ENCODE data around the gene SYTL2.
"Not testable (repeated sequence)": the region's sequence is repeated elsewhere in the genome, so short reads cannot be mapped to it uniquely, and the experiment has no call there.

Gene SYTL2

DNA sequence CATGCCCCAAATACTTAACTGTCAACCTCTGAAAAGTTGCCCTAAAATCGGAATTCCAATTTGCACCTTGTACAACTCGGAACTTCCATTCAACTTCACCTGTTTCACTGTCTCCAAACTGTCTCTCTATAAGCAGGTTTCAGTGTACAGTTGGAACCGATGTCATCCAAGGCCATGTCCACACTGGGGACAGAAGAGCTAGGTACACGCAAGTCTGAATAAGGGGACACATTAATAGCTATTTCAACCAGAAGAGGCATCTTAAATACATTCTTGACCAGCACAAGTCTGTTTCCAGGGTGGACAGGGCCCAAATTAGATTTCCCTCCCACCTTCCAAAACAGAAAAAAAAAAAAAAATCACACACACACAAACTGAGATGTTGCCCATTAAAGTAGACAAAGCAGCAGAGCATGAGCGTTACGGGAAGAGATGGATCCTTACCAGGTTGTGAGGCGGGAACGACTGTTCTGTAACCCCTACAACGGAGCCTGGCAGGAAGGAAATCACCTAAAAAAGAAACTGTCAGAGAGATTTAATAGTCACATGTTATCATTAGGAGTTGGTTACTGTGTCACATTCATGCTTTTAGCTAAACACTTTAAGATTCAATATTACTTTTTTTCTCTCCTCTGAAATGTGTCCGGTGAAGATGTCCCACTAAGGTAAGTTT lies 147.7 kb downstream of the SYTL2 start:
- Histone ChIP-seq H3K9me3 (ENCODE audit: control insufficient read depth, low read length) (no peaks in the 10 kb centered on the region), H3K36me3 (ENCODE audit: control insufficient read depth, insufficient read depth, low read length) (peaks cover 14% of the 10 kb centered on the region), H3K27ac (ENCODE audit: insufficient read depth, low read length, poor library complexity, severe bottlenecking) (peak overlapping the region; percentile 97), H3K27me3 (replicated peaks; ENCODE audit: control insufficient read depth, insufficient read depth, low read length, poor library complexity, severe bottlenecking) (no peaks in the 10 kb centered on the region), H3K4me3 (ENCODE audit: insufficient read depth, low read depth, low read length, poor library complexity, severe bottlenecking) (peak overlapping the region; percentile 92), H3K4me1 (ENCODE audit: control insufficient read depth, insufficient read depth, low read length, poor library complexity, severe bottlenecking) (peaks cover 12% of the 10 kb centered on the region)
- DNase-seq = no peak

DNA sequence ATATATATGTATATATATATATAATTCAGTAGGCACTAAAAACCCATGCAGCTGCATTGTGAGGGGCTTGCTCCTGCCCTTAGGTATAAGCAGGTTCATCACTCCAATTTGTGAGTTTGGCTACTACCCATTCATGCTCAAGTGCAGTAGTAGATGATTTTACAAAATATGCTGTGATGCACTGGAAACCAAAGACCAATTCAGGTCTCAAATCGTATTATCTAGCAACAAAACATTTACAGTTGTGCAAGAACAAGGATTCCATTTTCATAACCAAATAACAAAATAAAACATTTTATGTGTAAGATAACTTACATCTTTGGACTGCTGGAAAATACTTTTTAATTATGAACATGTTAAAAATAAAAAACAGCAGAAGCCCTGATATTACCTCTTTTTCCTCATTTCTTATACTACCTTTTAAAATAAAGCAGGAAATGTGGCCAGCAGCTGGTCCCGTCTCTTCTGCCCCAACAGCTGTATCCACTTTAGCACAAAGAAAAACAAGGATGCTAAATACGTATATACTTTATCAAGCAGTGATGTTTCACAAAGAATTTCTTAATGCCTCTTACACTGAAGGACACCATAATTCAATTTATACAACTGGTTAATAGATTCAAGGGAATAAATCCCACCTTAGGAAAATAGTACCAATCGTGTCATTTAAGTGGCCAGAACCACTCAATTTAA lies 148.8 kb downstream of the SYTL2 start:
- no peak for DNase-seq
- peaks cover 23% of the 10 kb centered on the region for H3K36me3 ChIP-seq (ENCODE audit: control insufficient read depth, insufficient read depth, low read length)
- no peaks in the 10 kb centered on the region for H3K9me3 ChIP-seq (ENCODE audit: control insufficient read depth, low read length)
- peaks cover 12% of the 10 kb centered on the region for H3K4me1 ChIP-seq (ENCODE audit: control insufficient read depth, insufficient read depth, low read length, poor library complexity, severe bottlenecking)
- H3K27me3 ChIP-seq (replicated peaks; ENCODE audit: control insufficient read depth, insufficient read depth, low read length, poor library complexity, severe bottlenecking) = no peaks in the 10 kb centered on the region
- peak overlapping the region; percentile 21 for H3K4me3 ChIP-seq (ENCODE audit: insufficient read depth, low read depth, low read length, poor library complexity, severe bottlenecking)
- no peak overlapping the region for H3K27ac ChIP-seq (ENCODE audit: insufficient read depth, low read length, poor library complexity, severe bottlenecking)

DNA sequence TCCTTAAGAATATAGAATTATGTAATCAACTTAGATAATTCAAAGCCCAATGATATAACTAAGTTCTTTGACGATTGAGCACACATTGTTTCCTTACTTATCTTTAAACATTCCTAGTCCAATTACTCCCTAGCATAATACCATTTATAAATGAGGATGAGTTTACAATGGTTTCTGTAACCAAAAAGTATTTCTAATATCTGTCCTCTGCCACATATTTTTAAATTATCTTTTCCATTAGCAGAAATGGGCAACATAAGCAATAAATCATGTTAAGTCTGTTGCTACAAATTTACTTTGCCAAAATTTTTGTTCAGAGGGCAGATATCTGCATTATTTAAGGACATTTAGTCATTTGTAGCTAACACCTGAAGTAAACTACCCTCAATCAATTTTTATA lies 152.8 kb downstream of the SYTL2 start:
- H3K27me3 ChIP-seq (replicated peaks; ENCODE audit: control insufficient read depth, insufficient read depth, low read length, poor library complexity, severe bottlenecking) = no peaks in the 10 kb centered on the region
- H3K4me1 ChIP-seq (ENCODE audit: control insufficient read depth, insufficient read depth, low read length, poor library complexity, severe bottlenecking) = peaks cover 10% of the 10 kb centered on the region
- H3K36me3 ChIP-seq (ENCODE audit: control insufficient read depth, insufficient read depth, low read length) = peaks cover 39% of the 10 kb centered on the region
- no peaks in the 10 kb centered on the region for H3K9me3 ChIP-seq (ENCODE audit: control insufficient read depth, low read length)
- no peak for DNase-seq
- H3K27ac ChIP-seq (ENCODE audit: insufficient read depth, low read length, poor library complexity, severe bottlenecking) = no peak overlapping the region
- no peak overlapping the region for H3K4me3 ChIP-seq (ENCODE audit: insufficient read depth, low read depth, low read length, poor library complexity, severe bottlenecking)

DNA sequence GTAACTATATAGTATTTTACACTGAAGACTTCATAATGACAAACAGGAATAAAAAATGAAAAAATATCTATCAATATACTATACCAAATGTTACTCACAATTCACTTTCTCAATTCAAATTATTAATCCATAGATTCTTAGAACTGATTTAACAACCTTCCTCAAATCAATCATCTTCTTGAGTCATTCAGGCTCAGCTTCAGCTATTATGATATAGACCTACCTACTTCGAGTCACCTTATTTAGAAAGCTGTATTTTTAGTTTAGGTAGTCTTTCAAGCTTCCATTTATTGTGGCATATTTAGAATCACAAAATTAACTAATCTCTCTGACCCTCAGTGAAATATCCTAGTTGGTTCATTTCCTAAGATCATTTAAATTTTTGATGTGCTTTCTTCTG lies 154.2 kb downstream of the SYTL2 start:
- Histone ChIP-seq H3K36me3 (ENCODE audit: control insufficient read depth, insufficient read depth, low read length) (peaks cover 39% of the 10 kb centered on the region), H3K4me3 (ENCODE audit: insufficient read depth, low read depth, low read length, poor library complexity, severe bottlenecking) (no peak overlapping the region), H3K27me3 (replicated peaks; ENCODE audit: control insufficient read depth, insufficient read depth, low read length, poor library complexity, severe bottlenecking) (no peaks in the 10 kb centered on the region), H3K4me1 (ENCODE audit: control insufficient read depth, insufficient read depth, low read length, poor library complexity, severe bottlenecking) (peaks cover 7% of the 10 kb centered on the region), H3K9me3 (ENCODE audit: control insufficient read depth, low read length) (no peaks in the 10 kb centered on the region), H3K27ac (ENCODE audit: insufficient read depth, low read length, poor library complexity, severe bottlenecking) (no peak overlapping the region)
- DNase-seq = no peak

DNA sequence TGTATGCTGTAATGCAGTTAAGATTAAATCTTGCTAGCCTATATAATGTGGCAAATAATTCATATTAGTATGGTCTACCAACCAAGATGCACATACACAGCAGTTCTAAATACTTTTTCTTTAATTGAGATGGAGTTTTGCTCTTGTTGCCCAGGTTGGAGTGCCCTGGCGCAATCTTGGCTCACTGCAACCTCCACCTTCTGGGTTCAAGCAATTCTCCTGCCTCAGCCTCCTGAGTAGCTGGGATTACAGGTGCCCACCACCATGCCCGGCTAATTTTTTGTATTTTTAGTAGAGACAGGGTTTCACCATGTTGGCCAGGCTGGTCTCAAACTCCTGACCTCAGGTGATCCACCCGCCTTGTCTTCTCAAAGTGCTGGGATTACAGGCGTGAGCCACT lies 156.6 kb downstream of the SYTL2 start:
- not testable (repeated sequence) for H3K4me1 ChIP-seq (ENCODE audit: control insufficient read depth, insufficient read depth, low read length, poor library complexity, severe bottlenecking); DNase-seq; H3K4me3 ChIP-seq (ENCODE audit: insufficient read depth, low read depth, low read length, poor library complexity, severe bottlenecking); H3K27me3 ChIP-seq (replicated peaks; ENCODE audit: control insufficient read depth, insufficient read depth, low read length, poor library complexity, severe bottlenecking); H3K27ac ChIP-seq (ENCODE audit: insufficient read depth, low read length, poor library complexity, severe bottlenecking); H3K9me3 ChIP-seq (ENCODE audit: control insufficient read depth, low read length)
- peaks cover 38% of the 10 kb centered on the region for H3K36me3 ChIP-seq (ENCODE audit: control insufficient read depth, insufficient read depth, low read length)

DNA sequence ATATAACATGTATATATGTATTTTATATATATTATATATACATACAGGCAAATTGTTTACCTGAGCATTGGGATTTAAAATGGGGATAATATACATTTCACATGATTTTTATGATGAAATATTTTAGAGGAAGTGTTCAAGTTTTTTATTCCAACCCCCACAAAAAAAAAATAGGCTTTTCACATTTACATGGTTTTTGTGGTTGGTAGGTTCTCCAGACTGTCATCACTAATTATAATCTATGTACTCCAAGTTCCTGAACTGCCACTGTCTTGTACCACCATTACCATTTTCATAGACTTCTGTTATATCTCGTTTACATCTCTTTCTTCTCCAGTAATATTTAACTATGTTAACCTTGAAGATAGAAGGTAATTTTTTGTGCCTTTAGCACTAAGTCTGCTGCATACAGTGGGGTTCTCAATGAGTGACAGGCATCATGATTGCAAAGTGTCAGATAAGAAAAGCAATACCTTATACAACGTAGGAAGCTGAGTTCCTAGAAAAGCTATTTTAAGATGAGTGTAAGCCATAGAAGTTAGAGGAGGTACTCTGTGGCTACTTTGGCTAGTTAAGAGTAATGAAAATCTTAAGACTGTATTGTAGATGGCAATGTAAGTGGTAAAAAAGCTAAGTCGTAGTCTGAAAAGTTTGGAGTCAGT lies 158.0 kb downstream of the SYTL2 start:
- no peaks in the 10 kb centered on the region for H3K9me3 ChIP-seq (ENCODE audit: control insufficient read depth, low read length)
- no peak for DNase-seq
- no peaks in the 10 kb centered on the region for H3K4me1 ChIP-seq (ENCODE audit: control insufficient read depth, insufficient read depth, low read length, poor library complexity, severe bottlenecking)
- peaks cover 29% of the 10 kb centered on the region for H3K36me3 ChIP-seq (ENCODE audit: control insufficient read depth, insufficient read depth, low read length)
- H3K27me3 ChIP-seq (replicated peaks; ENCODE audit: control insufficient read depth, insufficient read depth, low read length, poor library complexity, severe bottlenecking) = no peaks in the 10 kb centered on the region
- H3K27ac ChIP-seq (ENCODE audit: insufficient read depth, low read length, poor library complexity, severe bottlenecking) = no peak overlapping the region
- H3K4me3 ChIP-seq (ENCODE audit: insufficient read depth, low read depth, low read length, poor library complexity, severe bottlenecking) = no peak overlapping the region

DNA sequence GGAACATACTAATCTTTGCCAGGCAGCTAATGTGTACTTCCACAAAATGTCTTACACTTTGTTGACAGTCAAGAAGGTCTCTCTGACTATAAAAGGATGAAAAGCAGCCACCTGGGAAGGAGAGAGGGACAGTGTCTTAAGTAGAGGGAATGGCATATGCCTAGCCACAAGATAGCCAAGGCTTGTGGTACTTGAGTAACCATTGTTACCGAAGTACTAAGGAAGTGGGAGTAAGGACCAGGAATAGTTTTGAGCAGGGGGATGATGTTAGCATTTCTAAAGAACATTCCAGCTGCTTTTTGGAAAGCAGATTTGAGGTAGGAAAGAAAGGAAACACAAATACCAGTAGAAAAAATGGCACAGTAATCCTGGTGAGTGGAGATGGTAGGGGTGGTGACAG lies 159.8 kb downstream of the SYTL2 start:
- no peak overlapping the region for H3K27ac ChIP-seq (ENCODE audit: insufficient read depth, low read length, poor library complexity, severe bottlenecking)
- no peak for DNase-seq
- H3K4me3 ChIP-seq (ENCODE audit: insufficient read depth, low read depth, low read length, poor library complexity, severe bottlenecking) = no peak overlapping the region
- no peaks in the 10 kb centered on the region for H3K27me3 ChIP-seq (replicated peaks; ENCODE audit: control insufficient read depth, insufficient read depth, low read length, poor library complexity, severe bottlenecking)
- no peaks in the 10 kb centered on the region for H3K4me1 ChIP-seq (ENCODE audit: control insufficient read depth, insufficient read depth, low read length, poor library complexity, severe bottlenecking)
- no peaks in the 10 kb centered on the region for H3K9me3 ChIP-seq (ENCODE audit: control insufficient read depth, low read length)
- peaks cover 17% of the 10 kb centered on the region for H3K36me3 ChIP-seq (ENCODE audit: control insufficient read depth, insufficient read depth, low read length)

DNA sequence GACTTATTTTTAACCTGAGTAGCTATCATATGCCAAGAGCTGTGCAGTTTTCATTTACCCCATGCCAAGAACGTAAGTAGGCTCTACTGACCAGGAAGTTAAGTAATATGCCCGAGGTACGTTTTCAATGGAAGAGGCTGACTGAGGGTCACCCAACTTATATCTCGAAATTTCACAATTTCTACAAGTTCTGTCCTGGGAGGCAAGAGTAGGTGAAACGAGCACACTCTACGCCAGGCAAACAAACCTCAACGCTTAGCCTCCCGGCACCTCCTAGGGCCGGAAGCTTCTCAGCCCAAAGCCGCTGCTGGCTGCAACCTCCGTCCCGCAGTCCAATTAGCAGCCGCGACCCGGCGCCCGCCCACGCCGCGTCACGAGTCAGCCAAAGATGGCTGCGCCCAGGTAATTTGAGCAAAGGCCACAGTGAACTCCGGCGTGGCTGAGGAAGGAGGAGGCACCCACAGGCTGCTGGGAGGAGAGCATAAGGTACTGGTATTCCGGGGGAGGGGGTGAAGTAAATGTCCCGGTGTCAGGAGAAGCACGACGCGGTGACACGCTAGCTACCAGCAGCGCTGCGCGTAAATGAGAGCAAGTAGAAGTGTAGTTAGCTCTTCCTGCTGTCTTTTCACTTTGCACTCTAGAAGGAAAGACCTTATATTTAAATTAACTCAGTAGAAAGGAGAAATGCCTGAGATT lies 163.2 kb downstream of the SYTL2 start, which contains the start of gene TMEM126A:
Gene TMEM126A, plus strand, starts transcription at position 364 of the 696 bp plus-strand sequence. CDS start 2,289 bp downstream, outside the sequence.
- Histone ChIP-seq H3K27me3 (replicated peaks; ENCODE audit: control insufficient read depth, insufficient read depth, low read length, poor library complexity, severe bottlenecking) (no peaks in the 10 kb centered on the region), H3K9me3 (ENCODE audit: control insufficient read depth, low read length) (no peaks in the 10 kb centered on the region), H3K27ac (ENCODE audit: insufficient read depth, low read length, poor library complexity, severe bottlenecking) (peak within 1 kb of the TSS; percentile 72), H3K4me3 (ENCODE audit: insufficient read depth, low read depth, low read length, poor library complexity, severe bottlenecking) (peak within 1 kb of the TSS; percentile 54), H3K36me3 (ENCODE audit: control insufficient read depth, insufficient read depth, low read length) (peaks cover 7% of the 10 kb centered on the region), H3K4me1 (ENCODE audit: control insufficient read depth, insufficient read depth, low read length, poor library complexity, severe bottlenecking) (no peaks in the 10 kb centered on the region)
- peak; percentile 81 to 85 (median 85) for DNase-seq

DNA sequence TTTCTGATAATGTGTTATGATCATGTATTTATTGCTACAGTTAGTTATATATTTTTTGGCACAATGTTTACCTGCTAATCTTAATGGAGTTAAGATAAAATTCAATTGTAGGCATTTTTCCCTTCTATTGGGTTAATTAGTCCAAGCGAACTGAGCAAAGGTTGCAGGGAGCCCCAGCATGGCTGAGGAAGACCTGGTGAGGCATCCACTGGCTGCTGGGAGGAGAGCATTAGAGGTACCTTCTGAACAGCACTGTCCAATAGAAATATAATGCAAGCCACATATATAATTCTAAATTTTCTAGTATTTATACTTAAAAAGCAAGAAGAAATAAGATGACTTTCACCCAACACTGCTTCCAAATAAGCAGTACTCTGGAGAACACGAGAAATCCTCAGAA lies 163.9 kb downstream of the SYTL2 start:
- Histone ChIP-seq H3K27ac (ENCODE audit: insufficient read depth, low read length, poor library complexity, severe bottlenecking) (peak overlapping the region; percentile 72), H3K9me3 (ENCODE audit: control insufficient read depth, low read length) (no peaks in the 10 kb centered on the region), H3K4me3 (ENCODE audit: insufficient read depth, low read depth, low read length, poor library complexity, severe bottlenecking) (peak overlapping the region; percentile 54), H3K27me3 (replicated peaks; ENCODE audit: control insufficient read depth, insufficient read depth, low read length, poor library complexity, severe bottlenecking) (no peaks in the 10 kb centered on the region), H3K36me3 (ENCODE audit: control insufficient read depth, insufficient read depth, low read length) (peaks cover 7% of the 10 kb centered on the region), H3K4me1 (ENCODE audit: control insufficient read depth, insufficient read depth, low read length, poor library complexity, severe bottlenecking) (no peaks in the 10 kb centered on the region)
- DNase-seq = no peak
